Motor neuron (in vitro differentiated cells): ENCODE measurements around the gene COL27A1. TPM values are rescaled to one million over a fixed set of nuclear protein-coding genes. Genes with fewer than 3 reads are reported as not detected.
A peak's percentile ranks its signal among the peaks of the same experiment; 100 is the strongest.
"Not testable (repeated sequence)": the region's sequence is repeated elsewhere in the genome, so short reads cannot be mapped to it uniquely, and the experiment has no call there.

ENCODE experiments used
- ATAC-seq, 8 experiments: fragments of 200-7000 bp; cut with Tn5 transposase; replicated peaks in 6 of 8; 2 replicates each; pipeline ENCODE4 v1.8.0; 2021; ENCODE audit warnings: mild to moderate bottlenecking in 8 of 8, moderate library complexity in 8 of 8
- H3K27ac ChIP-seq, 2 donors: fragments of 250-450 bp; sonication (Bioruptor Pico); 2 replicates each; pipeline ENCODE4 v1.9.0; 2021; ENCODE audit warnings: antibody characterized with exemption in 2 of 2, mild to moderate bottlenecking in 2 of 2, moderate library complexity in 1 of 2
- H3K4me1 ChIP-seq, 2 donors: fragments of 250-450 bp; sonication (Bioruptor Pico); replicated peaks in 1 of 2; 2 replicates each; pipeline ENCODE4 v1.6.1; 2021; ENCODE audit warnings: antibody characterized with exemption in 2 of 2, mild to moderate bottlenecking in 2 of 2, moderate library complexity in 1 of 2
- H3K4me3 ChIP-seq, 5 donors: fragments of 250-450 bp; sonication (Bioruptor Pico); 2 replicates each; pipeline ENCODE4 v1.9.0; 2021; ENCODE audit warnings: antibody characterized with exemption in 5 of 5, mild to moderate bottlenecking in 5 of 5, moderate library complexity in 4 of 5
- WGBS, 10 experiments: fragments of 450-650 bp; shearing (Covaris generic); methylation state at CpG; one replicate each; pipeline ENCODE4 v1.0.0; 2022; 5-methylcytosine and 5-hydroxymethylcytosine counted together
- in situ Hi-C, 9 experiments: fragments of 400-800 bp; cut with MboI; loops; one replicate each; pipeline ENCODE4 v1.15.0; 2021; ENCODE audit warnings: low sequenced_read_pairs in 9 of 9, low pct_unique_long_range_greater_than_20kb in 2 of 9; ENCODE audit not compliant: unreplicated experiment in 9 of 9
- total RNA-seq, 8 experiments: library from RNA; unstranded; fragments of 300-600 nt; gene quantifications; 2 replicates each; pipeline versions ENCODE4 v1.2.3 to v1.2.4, GENCODE V29; 2022

The COL27A1 gene
- total RNA-seq, 8 experiments from 2014 or later = 0.54 to 40.3 (median 4.2) TPM

- 0 to 100% (median 97%) methylated on average over 1 to 7 of the region's 7 CpGs for WGBS, 10 experiments
- in situ Hi-C loops, ATAC-seq, H3K4me1 ChIP-seq, H3K27ac ChIP-seq, H3K4me3 ChIP-seq: not testable (repeated sequence)
These were observed 165.4 kb downstream of the COL27A1 start for GRCh38 chr9:114320710-114321109.

GRCh38 chr9:114321759-114322158 is 166.4 kb downstream of the COL27A1 start:
- H3K4me3 ChIP-seq = no peak overlapping the region
- 25 to 100% (median 66%) methylated on average over 2 to 5 of the region's 8 CpGs; no CpG with 5 or more reads in 2 of the 10 experiments for WGBS, 10 experiments
- H3K27ac ChIP-seq = no peak overlapping the region
- peaks cover 2 to 4% of the 10 kb centered on the region in 2 donors for H3K4me1 ChIP-seq
- no peak for ATAC-seq
- in situ Hi-C loops = no loop called here

- WGBS, 10 experiments = 87 to 100% (median 92%) methylated on average over 2 to 5 of the region's 12 CpGs; no CpG with 5 or more reads in 4 of the 10 experiments
- in situ Hi-C loops, ATAC-seq: not testable (repeated sequence)
These were observed 167.0 kb downstream of the COL27A1 start for GRCh38 chr9:114322160-114322818.

GRCh38 chr9:114322831-114323531 is 167.6 kb downstream of the COL27A1 start, which contains the start of gene ORM1:
ORM1 (plus strand) TSS chr9:114323098; CDS start chr9:114323134, 36 bp downstream.
- H3K27ac ChIP-seq, H3K4me3 ChIP-seq, in situ Hi-C loops, H3K4me1 ChIP-seq: not testable (repeated sequence)
- peak in 4 of 8 experiments; percentile 16 to 37 (median 32) for ATAC-seq
- no CpG with 5 or more reads among the region's 15 CpGs for WGBS, 10 experiments

More at GRCh38 chr9:114322160-114322818, 167.0 kb downstream of the COL27A1 start:
- H3K27ac ChIP-seq, H3K4me1 ChIP-seq, H3K4me3 ChIP-seq: not testable (repeated sequence)

- H3K27ac ChIP-seq, H3K4me1 ChIP-seq, H3K4me3 ChIP-seq, in situ Hi-C loops, ATAC-seq: not testable (repeated sequence)
- WGBS, 10 experiments = 68 to 90% (median 86%) methylated on average over 1 to 3 of the region's 6 CpGs; no CpG with 5 or more reads in 5 of the 10 experiments
These were observed 168.5 kb downstream of the COL27A1 start for GRCh38 chr9:114323849-114324248.

- no peak for ATAC-seq
- WGBS, 10 experiments = 40 to 80% (median 72%) methylated on average over 1 to 4 of the region's 8 CpGs; no CpG with 5 or more reads in 3 of the 10 experiments
- Histone ChIP-seq H3K27ac (no peak overlapping the region), H3K4me1 (no peaks in the 10 kb centered on the region), H3K4me3 (no peak overlapping the region)
- in situ Hi-C loops = no loop called here
These were observed 169.2 kb downstream of the COL27A1 start for GRCh38 chr9:114324492-114324891.

- in situ Hi-C loops, H3K4me1 ChIP-seq, H3K27ac ChIP-seq, H3K4me3 ChIP-seq: not testable (repeated sequence)
- WGBS, 10 experiments = no CpG with 5 or more reads among the region's 9 CpGs
- peak in 1 of 8 experiments; percentile 10 for ATAC-seq
These were observed 169.6 kb downstream of the COL27A1 start for GRCh38 chr9:114324965-114325364.

GRCh38 chr9:114325684-114326254 is 170.4 kb downstream of the COL27A1 start:
- H3K4me3 ChIP-seq, H3K4me1 ChIP-seq, H3K27ac ChIP-seq, in situ Hi-C loops, ATAC-seq: not testable (repeated sequence)
- WGBS, 10 experiments = 89% methylated on average over 1 of the region's 3 CpGs; no CpG with 5 or more reads in 9 of the 10 experiments

- no peaks in the 10 kb centered on the region for H3K4me1 ChIP-seq
- no peak overlapping the region for H3K27ac ChIP-seq
- ATAC-seq = no peak
- H3K4me3 ChIP-seq = no peak overlapping the region
- 100% methylated on average over 1 to 2 of the region's 8 CpGs; no CpG with 5 or more reads in 8 of the 10 experiments for WGBS, 10 experiments
- in situ Hi-C loops = no loop called here
These were observed 172.4 kb downstream of the COL27A1 start for GRCh38 chr9:114327749-114328148.

- ATAC-seq, H3K4me3 ChIP-seq, H3K4me1 ChIP-seq, in situ Hi-C loops, H3K27ac ChIP-seq: not testable (repeated sequence)
- 29 to 100% (median 86%) methylated on average over 1 to 6 of the region's 10 CpGs; no CpG with 5 or more reads in 3 of the 10 experiments for WGBS, 10 experiments
These were observed 173.1 kb downstream of the COL27A1 start for GRCh38 chr9:114328357-114328820.

GRCh38 chr9:114328937-114329624 is 173.7 kb downstream of the COL27A1 start:
- H3K4me1 ChIP-seq, in situ Hi-C loops, ATAC-seq, H3K27ac ChIP-seq, H3K4me3 ChIP-seq: not testable (repeated sequence)
- 54 to 100% (median 91%) methylated on average over 3 to 4 of the region's 12 CpGs; no CpG with 5 or more reads in 7 of the 10 experiments for WGBS, 10 experiments

- H3K27ac ChIP-seq, in situ Hi-C loops, H3K4me1 ChIP-seq, H3K4me3 ChIP-seq: not testable (repeated sequence)
- ATAC-seq = peak in 4 of 8 experiments; percentile 9 to 18 (median 12)
- WGBS, 10 experiments = no CpG with 5 or more reads among the region's 10 CpGs
These were observed 174.3 kb downstream of the COL27A1 start, which contains the start of gene ORM2 for GRCh38 chr9:114329625-114330022. ORM2 (plus strand) TSS chr9:114329869; CDS start chr9:114329905, 36 bp downstream.
